Measurements from ENCODE around the gene FAM181A. TPM values are rescaled to one million over a fixed set of nuclear protein-coding genes. Genes with fewer than 3 reads are reported as not detected.
A peak's percentile ranks its signal among the peaks of the same experiment; 100 is the strongest.

The FAM181A gene
- total RNA-seq, 3 donors from 2014 or later: not detected

- ATAC-seq (no peak), DNase-seq (no peak)
- intact Hi-C loops (cut with DNase I, micrococcal nuclease): no loop called here
- Histone ChIP-seq H3K4me3 (no peak overlapping the region), H3K36me3 (ENCODE audit: low read depth) (no peaks in the 10 kb centered on the region), H3K9me3 (no peaks in the 10 kb centered on the region), H3K4me1 (ENCODE audit: low read depth) (peaks cover 14% of the 10 kb centered on the region)
- TF ChIP-seq, protein P1, sequence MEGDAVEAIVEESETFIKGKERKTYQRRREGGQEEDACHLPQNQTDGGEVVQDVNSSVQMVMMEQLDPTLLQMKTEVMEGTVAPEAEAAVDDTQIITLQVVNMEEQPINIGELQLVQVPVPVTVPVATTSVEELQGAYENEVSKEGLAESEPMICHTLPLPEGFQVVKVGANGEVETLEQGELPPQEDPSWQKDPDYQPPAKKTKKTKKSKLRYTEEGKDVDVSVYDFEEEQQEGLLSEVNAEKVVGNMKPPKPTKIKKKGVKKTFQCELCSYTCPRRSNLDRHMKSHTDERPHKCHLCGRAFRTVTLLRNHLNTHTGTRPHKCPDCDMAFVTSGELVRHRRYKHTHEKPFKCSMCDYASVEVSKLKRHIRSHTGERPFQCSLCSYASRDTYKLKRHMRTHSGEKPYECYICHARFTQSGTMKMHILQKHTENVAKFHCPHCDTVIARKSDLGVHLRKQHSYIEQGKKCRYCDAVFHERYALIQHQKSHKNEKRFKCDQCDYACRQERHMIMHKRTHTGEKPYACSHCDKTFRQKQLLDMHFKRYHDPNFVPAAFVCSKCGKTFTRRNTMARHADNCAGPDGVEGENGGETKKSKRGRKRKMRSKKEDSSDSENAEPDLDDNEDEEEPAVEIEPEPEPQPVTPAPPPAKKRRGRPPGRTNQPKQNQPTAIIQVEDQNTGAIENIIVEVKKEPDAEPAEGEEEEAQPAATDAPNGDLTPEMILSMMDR (IDR thresholded peaks at IDR 0.05): no peak
Measured at GRCh38 chr14:93957333-93957710, 30.2 kb downstream of the FAM181A start.

DNA sequence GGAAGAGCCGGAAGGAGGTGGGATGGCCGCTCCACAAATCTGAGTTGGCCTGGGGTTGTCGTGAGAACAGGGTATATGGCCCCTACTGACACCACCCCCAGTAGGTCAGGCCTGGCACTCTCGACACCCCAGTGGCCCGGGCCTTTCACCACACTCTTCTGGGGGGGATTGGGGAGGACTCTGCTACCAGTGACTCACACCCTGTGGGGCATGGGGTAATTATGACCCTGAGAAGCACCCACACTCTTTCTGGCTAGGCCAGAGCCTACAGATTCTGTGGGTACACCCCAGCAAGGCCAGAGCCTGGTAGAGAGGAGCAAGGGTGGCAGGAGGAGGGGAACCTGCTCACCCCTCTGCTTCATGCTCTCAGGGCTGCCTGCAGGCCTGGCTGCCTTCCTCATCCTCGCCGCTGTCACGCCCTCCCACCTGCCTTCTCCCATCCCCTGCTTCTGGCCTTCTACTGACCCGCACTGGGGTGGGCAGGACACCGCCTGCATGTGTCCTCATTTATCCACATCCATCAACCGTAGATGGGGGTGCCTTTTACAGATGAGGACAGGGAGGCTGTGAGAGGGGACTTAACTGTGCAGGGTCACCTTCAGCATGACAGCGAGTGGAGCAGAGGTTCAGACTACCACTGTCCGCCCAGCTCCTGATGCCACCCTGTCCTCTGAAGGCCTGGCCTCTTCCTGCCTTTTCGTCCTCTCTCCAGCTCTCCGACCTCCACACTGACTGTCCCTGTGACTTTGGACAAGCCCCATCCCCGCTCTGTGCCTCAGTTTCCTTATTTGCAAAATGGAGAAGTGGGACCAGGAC lies 30.8 kb downstream of the FAM181A start:
- Histone ChIP-seq H3K4me1 (ENCODE audit: low read depth) (peaks cover 14% of the 10 kb centered on the region), H3K36me3 (ENCODE audit: low read depth) (no peaks in the 10 kb centered on the region), H3K9me3 (no peaks in the 10 kb centered on the region), H3K4me3 (no peak overlapping the region)
- intact Hi-C loops (cut with DNase I, micrococcal nuclease): no loop called here
- TF ChIP-seq, protein P1 (IDR thresholded peaks at IDR 0.05): no peak
- DNase-seq (no peak), ATAC-seq (no peak)

DNA sequence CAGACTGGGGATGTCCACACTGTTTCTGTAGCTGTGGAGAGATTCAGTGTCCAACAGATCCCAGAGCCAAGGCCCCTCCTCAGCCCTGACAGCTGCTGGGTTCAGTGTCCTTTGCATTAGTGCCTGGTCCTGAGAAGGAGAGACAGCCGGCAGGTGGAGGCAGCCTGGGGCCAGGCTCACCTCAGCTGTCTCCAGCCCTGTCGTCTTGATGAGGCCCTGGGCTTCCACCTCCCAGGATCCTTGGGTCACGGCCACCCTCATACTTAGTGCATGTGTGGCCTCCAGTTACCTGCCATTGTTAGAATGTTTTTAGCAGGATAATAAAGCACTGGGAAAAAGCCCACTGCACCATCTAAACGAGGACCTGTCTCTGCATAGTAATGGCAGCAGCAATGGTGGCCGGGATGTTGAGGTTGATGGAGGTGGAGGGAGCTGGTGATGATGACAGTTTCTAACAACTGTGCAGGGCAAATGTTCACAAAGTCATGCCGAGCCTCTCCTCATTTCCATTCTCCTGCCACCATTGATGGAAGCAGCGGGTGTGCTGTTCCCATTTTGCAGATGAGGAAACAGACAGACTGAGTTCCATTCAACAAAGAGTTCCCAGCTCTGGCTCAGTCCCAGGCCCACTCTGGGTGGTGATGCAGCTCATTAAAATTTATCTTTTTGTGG lies 31.6 kb downstream of the FAM181A start:
- intact Hi-C loops (cut with DNase I, micrococcal nuclease): no loop called here
- H3K36me3 ChIP-seq (ENCODE audit: low read depth): no peaks in the 10 kb centered on the region
- no peak overlapping the region for H3K4me3 ChIP-seq
- ATAC-seq (no peak), DNase-seq (no peak)
- H3K9me3 ChIP-seq: no peaks in the 10 kb centered on the region
- TF ChIP-seq, protein P1 (IDR thresholded peaks at IDR 0.05): no peak
- H3K4me1 ChIP-seq (ENCODE audit: low read depth): peaks cover 14% of the 10 kb centered on the region

DNA sequence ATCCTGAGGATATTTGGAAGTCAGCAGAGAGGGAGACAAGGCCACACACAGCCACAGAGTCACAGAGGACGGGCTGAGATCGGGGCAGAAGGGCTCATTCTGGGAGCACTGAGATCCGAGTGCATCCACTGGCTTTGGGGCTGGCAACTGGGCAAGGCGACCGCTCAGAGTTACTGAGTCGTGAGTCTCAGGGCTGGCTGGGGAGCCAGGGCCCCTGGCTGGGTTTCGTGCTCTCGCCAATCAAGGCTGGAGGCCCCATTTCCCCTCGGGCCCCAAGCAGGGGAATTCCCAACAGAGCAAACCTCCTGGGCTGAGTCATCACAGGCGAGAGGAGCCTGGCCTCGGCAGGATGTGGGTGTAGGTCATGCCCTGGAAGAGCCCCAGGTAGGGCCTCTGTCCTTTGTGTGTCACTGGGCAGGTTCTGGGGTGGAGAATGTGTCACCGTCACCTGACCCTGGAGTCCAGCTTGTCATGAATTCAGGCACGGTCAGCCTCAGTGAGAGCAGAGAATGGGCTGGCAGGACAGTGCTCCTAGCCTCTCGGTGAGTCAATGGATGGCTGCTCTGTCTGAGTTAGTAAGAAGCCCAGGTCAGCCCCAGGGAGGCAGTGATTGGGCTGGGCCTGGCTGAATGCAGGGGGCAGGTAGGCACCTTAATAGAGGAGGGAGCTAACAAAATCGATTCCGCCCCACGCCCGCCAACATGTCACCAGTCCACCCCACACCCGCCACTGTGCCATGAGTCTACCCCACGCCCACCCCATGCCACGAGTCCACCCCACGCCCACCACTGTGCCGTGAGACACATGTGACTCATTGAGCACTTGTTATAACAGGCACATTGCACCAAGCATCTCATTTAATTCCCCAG lies 32.3 kb downstream of the FAM181A start:
- no peaks in the 10 kb centered on the region for H3K36me3 ChIP-seq (ENCODE audit: low read depth)

DNA sequence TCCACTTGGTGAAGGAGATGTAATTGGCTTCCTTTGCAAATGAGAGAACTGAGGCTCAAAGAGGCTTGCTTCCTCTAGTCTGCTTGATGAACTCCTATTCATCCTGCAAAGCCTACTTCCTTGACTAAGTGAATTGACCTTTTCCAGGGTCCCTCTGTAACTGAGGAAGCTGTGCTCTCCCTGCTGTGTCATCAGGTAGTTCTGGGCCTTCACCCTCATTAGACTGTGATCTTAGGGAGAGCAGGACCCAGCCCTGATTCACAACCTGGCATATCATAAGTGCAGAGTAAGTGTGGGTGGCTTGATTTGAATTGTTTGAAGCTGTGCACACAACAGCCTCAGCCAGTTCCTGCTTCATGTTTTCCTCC lies 32.9 kb downstream of the FAM181A start:
- peaks cover 11% of the 10 kb centered on the region for H3K4me1 ChIP-seq (ENCODE audit: low read depth)
- H3K4me3 ChIP-seq: no peak overlapping the region
- H3K9me3 ChIP-seq: no peaks in the 10 kb centered on the region
- intact Hi-C loops (cut with DNase I, micrococcal nuclease): no loop called here
- DNase-seq: no peak
- ATAC-seq: no peak
- H3K36me3 ChIP-seq (ENCODE audit: low read depth): no peaks in the 10 kb centered on the region
- TF ChIP-seq, protein P1 (IDR thresholded peaks at IDR 0.05): no peak

More for the DNA sequence above, 32.3 kb downstream of the FAM181A start:
- Histone ChIP-seq H3K9me3 (no peaks in the 10 kb centered on the region), H3K4me1 (ENCODE audit: low read depth) (peaks cover 12% of the 10 kb centered on the region), H3K4me3 (no peak overlapping the region)
- TF ChIP-seq, protein P1 (IDR thresholded peaks at IDR 0.05): no peak
- intact Hi-C loops (cut with DNase I, micrococcal nuclease): no loop called here
- ATAC-seq (peak; percentile 78), DNase-seq (peak; percentile 66 to 91 (median 73))

Data from mucosa of descending colon (tissue), 3 donors.